NT2/D1 (cell line): ENCODE data around the gene OR52E6.

Experiments used
- SUZ12 ChIP-seq: IDR thresholded peaks from 2 replicates; pipeline ENCODE4 v1.6.1; 2011; ENCODE audit not compliant: insufficient read length, insufficient read depth; ENCODE audit errors: extremely low read depth
- YY1 ChIP-seq: IDR thresholded peaks from 2 replicates; pipeline ENCODE4 v1.6.1; 2011; ENCODE audit not compliant: insufficient read length, insufficient read depth
- ZNF274 ChIP-seq: IDR thresholded peaks from 2 replicates; pipeline ENCODE4 v1.6.1; 2011; ENCODE audit warnings: mild to moderate bottlenecking, low read depth, low read length

GRCh38 chr11:5857590-5857989, 15.9 kb upstream of the OR52E6 start, which contains the start of gene OR52E8:
- TF ChIP-seq YY1 = no peak
- no peak for TF ChIP-seq ZNF274
- TF ChIP-seq SUZ12 = no peak
